DOHH2 (cell line): ENCODE measurements around the gene KNDC1.

Experiments
- H3F3A ChIP-seq: fragments of 200-600 bp; sonication (generic), shearing (Covaris generic); 2 replicates; pipeline ENCODE4 v1.6.0; 2016; ENCODE audit warnings: antibody characterized with exemption, mild to moderate bottlenecking; ENCODE audit not compliant: control insufficient read depth, insufficient read depth
- H3K27ac ChIP-seq: fragments of 200-600 bp; sonication (generic); 2 replicates; pipeline ENCODE4 v1.5.1; 2014; ENCODE audit warnings: low read depth, mild to moderate bottlenecking, low read length, moderate library complexity
- H3K27me3 ChIP-seq: fragments of 200-600 bp; sonication (generic); 2 replicates; pipeline ENCODE4 v1.6.1; 2014; ENCODE audit warnings: mild to moderate bottlenecking, low read length, mixed read lengths; ENCODE audit not compliant: control insufficient read depth
- H3K36me3 ChIP-seq: fragments of 200-600 bp; sonication (generic); 2 replicates; pipeline ENCODE4 v1.6.1; 2014; ENCODE audit warnings: mild to moderate bottlenecking, low read length, moderate library complexity, mixed read lengths; ENCODE audit not compliant: control insufficient read depth
- H3K4me1 ChIP-seq: fragments of 200-600 bp; sonication (generic); 2 replicates; pipeline ENCODE4 v1.6.1; 2014; ENCODE audit warnings: mild to moderate bottlenecking, low read length, mixed read lengths; ENCODE audit not compliant: control insufficient read depth
- H3K4me2 ChIP-seq: fragments of 200-600 bp; sonication (generic); 2 replicates; pipeline ENCODE4 v1.6.0; 2014; ENCODE audit warnings: mild to moderate bottlenecking, low read length, moderate library complexity
- H3K4me3 ChIP-seq: fragments of 200-600 bp; sonication (generic); 2 replicates; pipeline ENCODE4 v1.5.1; 2014; ENCODE audit warnings: mild to moderate bottlenecking, low read length, mixed read lengths
- H3K79me2 ChIP-seq: fragments of 200-600 bp; sonication (generic); 2 replicates; pipeline ENCODE4 v1.6.1; 2014; ENCODE audit warnings: mild to moderate bottlenecking, low read length, mixed read lengths; ENCODE audit not compliant: control insufficient read depth
- H3K9me2 ChIP-seq: fragments of 200-600 bp; sonication (generic); replicated peaks from 2 replicates; pipeline ENCODE4 v1.6.1; 2014; ENCODE audit warnings: mild to moderate bottlenecking, low read length, mixed read lengths; ENCODE audit not compliant: control insufficient read depth
- H3K9me3 ChIP-seq: fragments of 200-600 bp; sonication (generic); 2 replicates; pipeline ENCODE4 v1.6.1; 2014; ENCODE audit warnings: antibody characterized with exemption, low read length, mixed read lengths; ENCODE audit not compliant: control insufficient read depth, insufficient read depth
- H4K20me1 ChIP-seq: fragments of 200-600 bp; sonication (generic); 2 replicates; pipeline ENCODE4 v1.6.0; 2014; ENCODE audit warnings: low read depth, mild to moderate bottlenecking, antibody characterized with exemption, low read length, moderate library complexity; ENCODE audit not compliant: control insufficient read depth, insufficient read depth
- EZH2phosphoT487 ChIP-seq: fragments of 200-600 bp; sonication (generic); IDR thresholded peaks from 2 replicates; pipeline ENCODE4 v1.6.1; 2017; ENCODE audit warnings: borderline replicate concordance, mild to moderate bottlenecking, antibody characterized with exemption, low read length, moderate library complexity, mixed read lengths
- TF ChIP-seq, protein P1 (sequence below): fragments of 200-600 bp; sonication (generic); IDR thresholded peaks from one replicate; pipeline ENCODE4 v1.5.1; 2014; ENCODE audit warnings: antibody characterized with exemption, mild to moderate bottlenecking, low read depth, low read length; ENCODE audit not compliant: poor library complexity, severe bottlenecking

Gene KNDC1

DNA sequence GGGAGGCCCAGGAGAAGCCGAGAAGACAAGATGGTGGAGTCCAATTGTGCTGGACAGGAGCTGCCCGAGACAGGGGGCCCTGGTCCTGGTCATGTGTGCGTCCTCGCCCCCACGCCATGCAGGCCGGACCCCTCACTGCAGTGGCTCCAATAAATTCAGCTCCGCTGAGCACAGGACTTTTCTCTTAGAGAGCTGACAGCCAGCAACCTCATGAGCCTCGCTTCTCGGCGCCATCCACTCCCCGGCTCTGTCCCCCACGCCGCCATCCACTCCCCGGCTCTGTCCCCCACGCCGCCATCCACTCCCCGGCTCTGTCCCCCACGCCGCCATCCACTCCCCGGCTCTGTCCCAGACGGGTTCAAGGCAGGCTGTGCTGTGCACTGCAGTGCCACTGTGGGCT lies 67.2 kb downstream of the KNDC1 start:
- no peaks in the 10 kb centered on the region for H3K36me3 ChIP-seq
- H3K4me1 ChIP-seq, result no peaks in the 10 kb centered on the region
- TF ChIP-seq, protein P1, sequence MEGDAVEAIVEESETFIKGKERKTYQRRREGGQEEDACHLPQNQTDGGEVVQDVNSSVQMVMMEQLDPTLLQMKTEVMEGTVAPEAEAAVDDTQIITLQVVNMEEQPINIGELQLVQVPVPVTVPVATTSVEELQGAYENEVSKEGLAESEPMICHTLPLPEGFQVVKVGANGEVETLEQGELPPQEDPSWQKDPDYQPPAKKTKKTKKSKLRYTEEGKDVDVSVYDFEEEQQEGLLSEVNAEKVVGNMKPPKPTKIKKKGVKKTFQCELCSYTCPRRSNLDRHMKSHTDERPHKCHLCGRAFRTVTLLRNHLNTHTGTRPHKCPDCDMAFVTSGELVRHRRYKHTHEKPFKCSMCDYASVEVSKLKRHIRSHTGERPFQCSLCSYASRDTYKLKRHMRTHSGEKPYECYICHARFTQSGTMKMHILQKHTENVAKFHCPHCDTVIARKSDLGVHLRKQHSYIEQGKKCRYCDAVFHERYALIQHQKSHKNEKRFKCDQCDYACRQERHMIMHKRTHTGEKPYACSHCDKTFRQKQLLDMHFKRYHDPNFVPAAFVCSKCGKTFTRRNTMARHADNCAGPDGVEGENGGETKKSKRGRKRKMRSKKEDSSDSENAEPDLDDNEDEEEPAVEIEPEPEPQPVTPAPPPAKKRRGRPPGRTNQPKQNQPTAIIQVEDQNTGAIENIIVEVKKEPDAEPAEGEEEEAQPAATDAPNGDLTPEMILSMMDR, result no peak
- no peak for TF ChIP-seq EZH2phosphoT487
- no peak overlapping the region for H3K27ac ChIP-seq
- no peaks in the 10 kb centered on the region for H4K20me1 ChIP-seq
- no peak overlapping the region for H3K4me2 ChIP-seq
- no peaks in the 10 kb centered on the region for H3K9me3 ChIP-seq
- H3K9me2 ChIP-seq, result no peaks in the 10 kb centered on the region
- H3K79me2 ChIP-seq, result no peaks in the 10 kb centered on the region
- H3K4me3 ChIP-seq, result no peak overlapping the region
- no peaks in the 10 kb centered on the region for H3K27me3 ChIP-seq
- no peaks in the 10 kb centered on the region for H3F3A ChIP-seq

DNA sequence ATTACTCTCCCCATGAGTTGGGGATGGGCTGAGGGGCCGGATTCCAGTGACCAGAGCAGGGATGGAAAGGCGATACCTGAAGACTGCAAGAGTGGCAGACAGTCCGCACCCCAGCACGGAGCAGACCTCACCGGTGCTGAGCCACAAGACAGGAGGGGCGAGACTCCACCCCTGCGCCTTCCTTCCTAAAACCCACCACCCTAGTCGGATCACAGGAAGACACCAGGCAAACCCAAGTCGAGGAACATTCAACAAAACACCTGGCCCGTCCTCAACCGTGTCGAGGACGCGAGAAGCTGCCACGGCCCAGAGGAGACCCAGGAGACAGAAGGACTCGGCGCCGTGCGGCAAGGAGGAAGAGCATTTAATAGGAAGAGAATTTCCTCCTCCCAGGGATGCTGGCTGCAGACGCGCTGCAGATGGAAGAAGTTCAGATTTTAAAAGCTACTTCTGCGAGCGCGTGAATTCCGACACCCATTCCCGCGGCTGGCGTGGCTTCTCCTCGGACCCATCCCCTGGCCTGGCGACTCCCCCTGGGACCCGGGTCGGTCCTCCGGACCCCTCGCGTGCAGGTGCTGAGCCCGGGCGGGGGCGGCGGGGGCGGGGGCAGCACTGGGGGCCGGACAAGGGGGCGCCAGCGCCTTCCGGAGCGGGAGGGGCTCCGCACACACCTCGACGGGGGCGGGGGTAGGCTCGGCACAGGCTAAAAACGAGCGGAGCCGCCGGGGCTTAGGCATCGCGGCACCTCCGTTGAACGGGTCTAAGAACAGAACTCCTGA lies 69.4 kb downstream of the KNDC1 start:
- Histone ChIP-seq H3K36me3 (no peaks in the 10 kb centered on the region), H3K9me3 (no peaks in the 10 kb centered on the region), H3K4me2 (no peak overlapping the region), H3K79me2 (no peaks in the 10 kb centered on the region), H3K27me3 (no peaks in the 10 kb centered on the region), H4K20me1 (no peaks in the 10 kb centered on the region), H3K4me3 (no peak overlapping the region), H3F3A (no peaks in the 10 kb centered on the region), H3K9me2 (no peaks in the 10 kb centered on the region), H3K27ac (no peak overlapping the region), H3K4me1 (no peaks in the 10 kb centered on the region)
- no peak for TF ChIP-seq EZH2phosphoT487
- TF ChIP-seq, protein P1, result no peak

DNA sequence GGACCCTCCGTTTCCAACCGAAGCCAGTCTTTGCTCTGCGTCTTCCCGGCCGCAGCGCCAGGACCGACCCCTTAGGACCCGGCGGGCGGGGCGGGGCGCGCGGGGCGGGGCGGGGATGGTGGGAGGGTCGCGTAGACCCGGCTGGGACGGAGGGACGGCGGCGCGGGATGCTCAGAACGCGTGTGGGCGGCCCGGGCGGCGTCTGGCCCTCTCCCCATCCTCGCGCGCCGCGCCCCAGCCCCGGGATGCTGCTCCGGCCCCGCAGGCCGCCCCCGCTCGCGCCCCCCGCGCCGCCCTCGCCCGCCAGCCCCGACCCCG lies 70.0 kb downstream of the KNDC1 start, which contains the start of gene UTF1:
Gene UTF1, plus strand, starts transcription at position 174 of the 318 bp plus-strand sequence. Its CDS starts 72 bp downstream, at position 246.
- Histone ChIP-seq H3K9me2 (no peaks in the 10 kb centered on the region), H4K20me1 (no peaks in the 10 kb centered on the region), H3K79me2 (no peaks in the 10 kb centered on the region), H3K27me3 (no peaks in the 10 kb centered on the region), H3F3A (no peaks in the 10 kb centered on the region), H3K4me1 (no peaks in the 10 kb centered on the region), H3K36me3 (no peaks in the 10 kb centered on the region), H3K4me2 (no peak within 1 kb of the TSS), H3K4me3 (no peak within 1 kb of the TSS), H3K9me3 (no peaks in the 10 kb centered on the region), H3K27ac (no peak within 1 kb of the TSS)
- TF ChIP-seq, protein P1, result no peak
- TF ChIP-seq EZH2phosphoT487, result no peak
